Cardiac muscle cell (in vitro differentiated cells and primary cell): Measurements from ENCODE around the gene UBXN7. TPM values are rescaled to one million over a fixed set of nuclear protein-coding genes. Genes with fewer than 3 reads are reported as not detected.
"Not testable (repeated sequence)": the region's sequence is repeated elsewhere in the genome, so short reads cannot be mapped to it uniquely, and the experiment has no call there.

Experiments
- DNase-seq, 2 donors: peaks; one replicate each; pipeline versions ENCODE4 v3.0.0 to v3.0.0-alpha.2; 2010 to 2017; ENCODE audit warnings: low read depth in 1 of 2, low spot score in 1 of 2
- H3K27ac ChIP-seq: fragments of 200-600 bp; sonication (generic); 2 replicates; pipeline ENCODE4 v1.5.1; 2016
- H3K27me3 ChIP-seq: fragments of 200-600 bp; sonication (generic); 2 replicates; pipeline ENCODE4 v1.6.0; 2016; ENCODE audit warnings: control low read depth
- H3K36me3 ChIP-seq: fragments of 200-600 bp; sonication (generic); 2 replicates; pipeline ENCODE4 v1.5.1; 2016; ENCODE audit warnings: control low read depth
- H3K4me1 ChIP-seq: fragments of 200-600 bp; sonication (generic); 2 replicates; pipeline ENCODE4 v1.8.1; 2017; ENCODE audit warnings: low read depth, mild to moderate bottlenecking, mixed run types
- H3K4me3 ChIP-seq: fragments of 200-600 bp; sonication (generic); 2 replicates; pipeline ENCODE4 v1.5.1; 2016; ENCODE audit warnings: mild to moderate bottlenecking
- H3K9me3 ChIP-seq: fragments of 200-600 bp; sonication (generic); 2 replicates; pipeline ENCODE4 v1.5.1; 2017; ENCODE audit warnings: low read depth, mild to moderate bottlenecking, control low read depth
- polyA plus RNA-seq: library from polyadenylated mRNA; unstranded; fragments of >200 nt; fragmentation: Nextera tagmentation; extraction: Ambion mirVana; gene quantifications from 2 replicates; pipeline ENCODE4 v1.2.1, GENCODE V29; 2016
- total RNA-seq: library from RNA; depleted of rRNA; stranded (reverse); fragments of >200 nt; gene quantifications from 2 replicates; pipeline ENCODE4 v1.2.3, GENCODE V29; 2016
- TF ChIP-seq, protein P1 (sequence below): IDR thresholded peaks from 2 replicates; pipeline ENCODE4 v1.5.1; 2012; ENCODE audit warnings: low read depth, mild to moderate bottlenecking, low read length

UBXN7 gene
- total and polyA plus RNA-seq, 2 experiments from 2014 or later: 27.7 to 33.1 TPM

DNA sequence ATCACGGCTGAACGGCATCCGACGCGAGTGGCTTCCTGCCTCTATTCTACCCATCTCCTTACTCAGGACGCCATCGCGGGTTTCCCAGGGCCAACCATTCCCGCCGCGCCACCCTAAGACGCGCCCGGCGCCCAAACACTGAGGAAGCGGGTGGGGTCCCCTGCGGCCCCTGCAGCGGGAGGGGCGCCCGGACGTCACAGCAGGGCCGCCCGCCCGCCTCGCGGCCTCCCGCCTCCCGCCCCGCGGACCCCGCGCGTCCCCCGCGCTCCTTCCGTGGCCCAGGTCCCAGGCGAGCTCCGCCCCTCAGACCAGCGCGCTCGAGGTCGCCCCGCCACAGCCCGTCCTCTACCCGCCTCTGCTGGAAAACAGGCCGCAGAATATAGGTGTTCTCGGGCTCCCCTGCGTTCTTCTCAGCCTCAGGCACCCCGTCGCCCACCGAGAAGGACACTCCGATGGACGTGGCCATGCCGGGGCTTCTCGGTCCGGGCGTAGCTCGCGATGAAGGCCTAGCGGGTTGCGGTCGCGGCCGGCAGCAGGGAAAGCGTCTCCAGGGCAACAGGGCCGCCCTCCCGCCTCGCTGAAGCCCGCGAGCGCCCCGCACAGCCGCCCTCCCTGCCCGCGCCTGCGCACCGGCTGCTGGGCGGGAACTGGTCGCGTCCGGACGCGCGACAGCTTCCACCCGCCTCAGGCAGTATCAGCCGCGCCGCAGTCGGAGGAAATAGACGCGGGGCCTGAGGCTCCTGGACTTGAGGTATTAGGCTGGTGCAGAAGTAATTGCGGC lies 114.3 kb downstream of the UBXN7 start, which contains the start of gene DYNLT2B:
DYNLT2B (minus strand) TSS at position 554 of the 781 bp plus-strand sequence; CDS start at position 466, 88 bp downstream.
- Histone ChIP-seq H3K9me3 (no peaks in the 10 kb centered on the region), H3K4me1 (no peaks in the 10 kb centered on the region), H3K36me3 (no peaks in the 10 kb centered on the region), H3K4me3 (peak within 1 kb of the TSS; percentile 81), H3K27ac (peak within 1 kb of the TSS; percentile 85), H3K27me3 (no peaks in the 10 kb centered on the region)
- TF ChIP-seq, protein P1, sequence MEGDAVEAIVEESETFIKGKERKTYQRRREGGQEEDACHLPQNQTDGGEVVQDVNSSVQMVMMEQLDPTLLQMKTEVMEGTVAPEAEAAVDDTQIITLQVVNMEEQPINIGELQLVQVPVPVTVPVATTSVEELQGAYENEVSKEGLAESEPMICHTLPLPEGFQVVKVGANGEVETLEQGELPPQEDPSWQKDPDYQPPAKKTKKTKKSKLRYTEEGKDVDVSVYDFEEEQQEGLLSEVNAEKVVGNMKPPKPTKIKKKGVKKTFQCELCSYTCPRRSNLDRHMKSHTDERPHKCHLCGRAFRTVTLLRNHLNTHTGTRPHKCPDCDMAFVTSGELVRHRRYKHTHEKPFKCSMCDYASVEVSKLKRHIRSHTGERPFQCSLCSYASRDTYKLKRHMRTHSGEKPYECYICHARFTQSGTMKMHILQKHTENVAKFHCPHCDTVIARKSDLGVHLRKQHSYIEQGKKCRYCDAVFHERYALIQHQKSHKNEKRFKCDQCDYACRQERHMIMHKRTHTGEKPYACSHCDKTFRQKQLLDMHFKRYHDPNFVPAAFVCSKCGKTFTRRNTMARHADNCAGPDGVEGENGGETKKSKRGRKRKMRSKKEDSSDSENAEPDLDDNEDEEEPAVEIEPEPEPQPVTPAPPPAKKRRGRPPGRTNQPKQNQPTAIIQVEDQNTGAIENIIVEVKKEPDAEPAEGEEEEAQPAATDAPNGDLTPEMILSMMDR: no peak
- peak; percentile 93 to 94 for DNase-seq

DNA sequence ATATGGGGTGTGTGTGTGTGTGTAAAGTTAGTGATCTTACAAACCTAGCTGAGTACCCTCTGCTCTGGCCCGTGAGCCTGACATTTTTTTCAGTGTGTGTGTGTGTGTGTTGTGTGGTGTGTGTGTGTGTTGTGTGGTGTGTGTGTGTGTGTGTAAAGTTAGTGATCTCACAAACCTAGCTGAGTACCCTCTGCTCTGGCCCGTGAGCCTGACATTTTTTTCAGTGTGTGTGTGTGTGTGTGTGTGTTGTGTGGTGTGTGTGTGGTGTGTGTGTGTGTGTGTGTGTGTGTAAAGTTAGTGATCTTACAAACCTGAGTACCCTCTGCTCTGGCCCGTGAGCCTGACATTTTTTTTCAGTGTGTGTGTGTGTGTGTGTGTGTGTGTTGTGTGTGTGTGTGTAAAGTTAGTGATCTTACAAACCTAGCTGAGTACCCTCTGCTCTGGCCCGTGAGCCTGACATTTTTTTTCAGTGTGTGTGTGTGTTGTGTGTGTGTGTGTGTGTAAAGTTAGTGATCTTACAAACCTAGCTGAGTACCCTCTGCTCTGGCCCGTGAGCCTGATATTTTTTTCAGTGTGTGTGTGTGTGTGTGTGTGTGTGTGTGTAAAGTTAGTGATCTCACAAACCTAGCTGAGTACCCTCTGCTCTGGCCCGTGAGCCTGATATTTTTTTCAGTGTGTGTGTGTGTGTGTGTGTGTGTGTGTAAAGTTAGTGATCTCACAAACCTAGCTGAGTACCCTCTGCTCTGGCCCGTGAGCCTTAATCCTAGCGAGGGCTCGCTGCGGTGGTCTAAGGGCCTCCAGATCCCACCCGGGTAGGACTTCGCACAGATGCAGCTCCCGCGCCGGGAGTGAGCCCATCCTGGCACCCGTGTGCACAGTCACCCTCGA lies 115.2 kb downstream of the UBXN7 start:
- not testable (repeated sequence) for H3K36me3 ChIP-seq, H3K4me1 ChIP-seq, H3K9me3 ChIP-seq, H3K27me3 ChIP-seq
- Histone ChIP-seq H3K27ac (peak overlapping the region; percentile 85), H3K4me3 (peak overlapping the region; percentile 81)
- DNase-seq: peak in 1 of 2 donors; percentile 21

DNA sequence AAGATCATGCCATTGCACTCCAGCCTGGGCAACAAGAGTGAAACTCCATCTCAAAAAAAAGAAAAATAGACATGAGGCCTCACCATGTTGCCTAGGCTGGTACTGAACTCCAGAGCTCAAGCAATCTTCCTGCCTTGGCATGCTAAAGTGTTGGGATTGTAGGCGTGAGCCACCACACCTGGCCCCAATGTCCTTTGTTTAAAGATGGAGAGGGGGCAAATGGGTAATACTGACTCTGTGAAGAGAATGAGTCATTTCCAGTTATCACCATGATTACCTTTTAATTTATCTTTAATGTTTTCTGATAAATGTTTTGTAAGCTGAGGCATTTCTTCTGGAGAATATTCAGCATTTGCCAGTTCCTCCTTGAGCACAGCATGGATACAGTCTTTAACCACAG lies 116.4 kb downstream of the UBXN7 start:
- Histone ChIP-seq H3K27me3 (no peaks in the 10 kb centered on the region), H3K9me3 (no peaks in the 10 kb centered on the region), H3K36me3 (no peaks in the 10 kb centered on the region), H3K4me3 (no peak overlapping the region), H3K4me1 (no peaks in the 10 kb centered on the region), H3K27ac (no peak overlapping the region)
- no peak for DNase-seq
- TF ChIP-seq, protein P1: no peak

DNA sequence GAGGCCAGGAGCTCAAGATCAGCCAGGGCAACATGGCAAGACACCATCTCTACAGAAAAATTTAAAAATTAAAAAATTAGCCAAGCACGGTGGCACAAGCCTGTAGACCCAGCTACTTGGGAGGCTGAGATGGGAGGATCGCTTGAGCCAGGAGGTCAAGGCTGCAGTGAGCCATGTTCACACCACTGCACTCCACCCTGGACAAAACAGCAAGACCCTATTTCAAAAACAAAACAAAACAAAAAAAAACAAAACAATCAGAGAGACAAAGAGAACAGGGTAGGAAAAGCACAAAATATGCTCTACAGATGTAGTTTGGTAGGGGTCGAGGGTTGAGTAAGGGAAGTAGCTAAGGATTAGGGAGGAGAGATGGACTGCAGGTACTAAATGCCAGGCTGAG lies 117.6 kb downstream of the UBXN7 start:
- DNase-seq: no peak
- H3K4me1 ChIP-seq: no peaks in the 10 kb centered on the region
- no peak overlapping the region for H3K27ac ChIP-seq
- no peak overlapping the region for H3K4me3 ChIP-seq
- TF ChIP-seq, protein P1: no peak
- H3K9me3 ChIP-seq: no peaks in the 10 kb centered on the region
- no peaks in the 10 kb centered on the region for H3K27me3 ChIP-seq
- H3K36me3 ChIP-seq: no peaks in the 10 kb centered on the region

DNA sequence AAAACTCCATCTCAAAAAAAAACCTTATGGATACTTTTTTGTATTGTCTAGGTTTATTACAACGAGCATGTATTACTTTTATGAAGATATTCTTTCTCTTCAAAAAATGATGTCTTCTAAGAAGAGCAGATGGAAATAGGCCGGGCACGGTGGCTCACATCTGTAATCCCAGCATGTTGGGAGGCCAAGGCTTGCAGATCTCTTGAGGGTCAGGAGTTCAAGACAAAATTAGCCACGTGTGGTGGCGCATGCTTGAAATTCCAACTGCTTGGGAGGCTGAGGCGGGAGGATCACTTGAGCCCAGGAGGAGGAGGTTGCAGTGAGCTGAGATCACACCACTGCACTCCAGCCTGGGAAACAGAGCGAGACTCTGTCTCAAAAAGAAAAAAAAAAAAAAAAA lies 118.1 kb downstream of the UBXN7 start:
- DNase-seq, H3K27me3 ChIP-seq, H3K4me3 ChIP-seq, H3K36me3 ChIP-seq, H3K4me1 ChIP-seq, H3K27ac ChIP-seq, H3K9me3 ChIP-seq: not testable (repeated sequence)

DNA sequence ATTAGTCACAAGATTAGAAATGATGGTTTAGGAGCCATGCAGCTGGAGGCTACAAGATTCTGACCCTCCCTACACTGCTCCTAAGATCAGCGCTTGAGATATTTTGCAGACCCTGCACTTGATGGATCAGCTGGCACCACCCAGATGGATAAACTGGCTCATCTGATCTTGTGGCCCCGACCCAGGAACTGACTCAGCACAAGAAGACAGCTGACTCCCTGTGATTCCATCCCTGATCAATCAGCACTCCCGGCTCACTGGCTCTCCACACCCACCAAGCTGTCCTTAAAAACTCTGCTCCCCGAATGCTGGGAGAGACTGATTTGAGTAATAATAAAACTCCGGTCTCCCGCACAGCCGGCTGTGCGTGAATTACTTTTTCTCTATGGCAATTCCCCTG lies 129.3 kb downstream of the UBXN7 start:
- H3K36me3 ChIP-seq: peaks cover 21% of the 10 kb centered on the region
- not testable (repeated sequence) for H3K4me3 ChIP-seq, H3K27me3 ChIP-seq, H3K9me3 ChIP-seq, H3K27ac ChIP-seq, DNase-seq, H3K4me1 ChIP-seq

DNA sequence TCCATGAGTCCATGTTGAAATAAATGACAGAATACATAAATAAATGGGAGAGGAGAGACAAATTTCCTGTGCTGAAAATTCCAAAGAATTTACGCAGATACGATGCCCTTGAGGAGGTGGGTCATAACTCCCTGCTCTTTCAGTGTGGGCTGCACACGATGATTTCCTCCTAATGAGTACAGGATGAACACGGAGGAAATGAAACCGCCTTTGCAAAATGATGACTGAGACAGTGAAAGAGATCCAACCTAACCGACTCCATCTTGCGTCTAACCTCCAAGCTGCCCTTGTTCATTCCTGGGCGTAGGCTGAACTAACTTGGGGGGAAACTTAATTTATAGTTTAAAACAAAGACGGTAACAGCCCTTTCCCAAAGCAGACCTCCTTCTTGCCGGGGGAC lies 129.7 kb downstream of the UBXN7 start:
- H3K4me3 ChIP-seq, H3K27me3 ChIP-seq, DNase-seq, H3K27ac ChIP-seq, H3K4me1 ChIP-seq, H3K9me3 ChIP-seq: not testable (repeated sequence)
- H3K36me3 ChIP-seq: peaks cover 26% of the 10 kb centered on the region
